ENCODE data around the gene KLK6. TPM values are rescaled to one million over a fixed set of nuclear protein-coding genes. Genes with fewer than 3 reads are reported as not detected.

KLK6 gene
- total RNA-seq, 1 donor from 2014 or later: 0.62 TPM

DNA sequence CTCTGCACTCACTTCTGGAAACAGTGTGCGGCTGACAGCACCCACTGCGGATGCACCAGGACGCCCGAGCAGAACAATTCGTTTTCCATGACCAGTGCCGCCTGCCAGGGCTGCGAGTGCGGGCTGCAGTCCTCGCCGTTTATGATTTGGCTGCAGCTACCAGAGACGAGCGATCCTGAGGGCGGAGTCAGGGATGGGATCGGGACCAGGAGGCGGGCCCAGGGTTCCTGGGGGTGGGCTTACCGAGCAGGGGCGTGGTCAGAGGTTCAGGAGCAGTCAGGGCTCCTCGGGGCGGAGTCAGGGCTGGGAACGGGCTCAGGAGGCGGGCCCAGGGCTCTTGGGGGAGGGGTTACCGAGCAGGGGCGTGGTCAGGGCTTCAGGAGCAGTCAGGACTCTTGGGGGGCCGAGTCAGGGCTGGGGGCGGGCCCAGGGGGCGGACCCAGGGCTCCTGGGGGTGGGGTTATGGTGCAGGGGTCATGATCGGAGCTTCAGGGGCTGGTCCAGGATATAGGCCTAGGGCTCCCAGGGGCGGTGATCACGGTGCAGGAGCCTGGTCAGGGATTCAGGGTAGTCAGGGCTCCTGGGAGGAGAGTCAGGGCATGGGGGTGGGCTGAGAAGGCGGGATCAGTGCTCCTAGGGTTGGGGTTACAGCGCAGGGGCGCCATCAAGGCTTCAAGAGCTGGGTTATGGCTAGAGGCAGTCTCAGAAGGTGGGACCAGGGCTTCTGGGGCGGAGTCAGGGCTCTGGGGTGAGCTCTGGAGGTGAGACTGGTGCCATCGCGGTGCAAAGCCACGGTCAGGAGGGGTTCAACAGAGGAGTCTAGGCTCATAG is 59.9 kb downstream of the KLK6 start:
- Mint-ChIP-seq H3K27me3 (peaks cover 58% of the 10 kb centered on the region), H3K4me3 (ENCODE audit: low read depth) (peak overlapping the region; percentile 24), H3K9me3 (ENCODE audit: low read depth) (no peaks in the 10 kb centered on the region), H3K27ac (no peak overlapping the region), H3K4me1 (ENCODE audit: low read depth) (peaks cover 1% of the 10 kb centered on the region), H3K36me3 (ENCODE audit: insufficient read depth) (no peaks in the 10 kb centered on the region)
- peak; percentile 63 for DNase-seq (ENCODE audit: low spot score, unreplicated experiment)
- TF ChIP-seq, protein P1, sequence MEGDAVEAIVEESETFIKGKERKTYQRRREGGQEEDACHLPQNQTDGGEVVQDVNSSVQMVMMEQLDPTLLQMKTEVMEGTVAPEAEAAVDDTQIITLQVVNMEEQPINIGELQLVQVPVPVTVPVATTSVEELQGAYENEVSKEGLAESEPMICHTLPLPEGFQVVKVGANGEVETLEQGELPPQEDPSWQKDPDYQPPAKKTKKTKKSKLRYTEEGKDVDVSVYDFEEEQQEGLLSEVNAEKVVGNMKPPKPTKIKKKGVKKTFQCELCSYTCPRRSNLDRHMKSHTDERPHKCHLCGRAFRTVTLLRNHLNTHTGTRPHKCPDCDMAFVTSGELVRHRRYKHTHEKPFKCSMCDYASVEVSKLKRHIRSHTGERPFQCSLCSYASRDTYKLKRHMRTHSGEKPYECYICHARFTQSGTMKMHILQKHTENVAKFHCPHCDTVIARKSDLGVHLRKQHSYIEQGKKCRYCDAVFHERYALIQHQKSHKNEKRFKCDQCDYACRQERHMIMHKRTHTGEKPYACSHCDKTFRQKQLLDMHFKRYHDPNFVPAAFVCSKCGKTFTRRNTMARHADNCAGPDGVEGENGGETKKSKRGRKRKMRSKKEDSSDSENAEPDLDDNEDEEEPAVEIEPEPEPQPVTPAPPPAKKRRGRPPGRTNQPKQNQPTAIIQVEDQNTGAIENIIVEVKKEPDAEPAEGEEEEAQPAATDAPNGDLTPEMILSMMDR (IDR thresholded peaks at IDR 0.05; ENCODE audit: unreplicated experiment): no peak

Other genes starting within 250 kb of the KLK6 start
- 0.20 and 0.36 TPM in 2 replicates for gene SHANK1, start 249.8 kb downstream of the KLK6 start, total RNA-seq
- gene CLEC11A, start 246.2 kb downstream of the KLK6 start, total RNA-seq: 4.7 and 5.4 TPM in 2 replicates
- not detected in 2 replicates for gene GPR32, start 199.1 kb downstream of the KLK6 start, total RNA-seq
- not detected in 2 replicates for gene ACP4, start 179.2 kb downstream of the KLK6 start, total RNA-seq
- gene KLK1, start 145.8 kb downstream of the KLK6 start, total RNA-seq: not detected in 2 replicates
- gene KLK15, start 136.0 kb downstream of the KLK6 start, total RNA-seq: not detected in 2 replicates
- not detected in 2 replicates for gene KLK3, start 114.7 kb downstream of the KLK6 start, total RNA-seq
- not detected in 2 replicates for gene KLK2, start 96.2 kb downstream of the KLK6 start, total RNA-seq
- not detected in 2 replicates for gene KLK4, start 58.2 kb downstream of the KLK6 start, total RNA-seq
- not detected in 2 replicates for gene KLK5, start 16.6 kb downstream of the KLK6 start, total RNA-seq
- gene KLK7, start 14.3 kb upstream of the KLK6 start, total RNA-seq: not detected in 2 replicates
- gene KLK8, start 32.0 kb upstream of the KLK6 start, total RNA-seq: not detected in 2 replicates
- gene KLK10, start 50.1 kb upstream of the KLK6 start, total RNA-seq: not detected in 2 replicates
- gene KLK11, start 57.0 kb upstream of the KLK6 start, total RNA-seq: not detected in 2 replicates
- gene KLK12, start 65.4 kb upstream of the KLK6 start, total RNA-seq: 0.44 and 1.0 TPM in 2 replicates
- gene KLK13, start 95.5 kb upstream of the KLK6 start, total RNA-seq: 1.1 and 1.6 TPM in 2 replicates
- 0.62 and 0.89 TPM in 2 replicates for gene KLK14, start 113.3 kb upstream of the KLK6 start, total RNA-seq
- 7.4 and 7.8 TPM in 2 replicates for gene CTU1, start 138.8 kb upstream of the KLK6 start, total RNA-seq
- gene SIGLEC9, start 155.3 kb upstream of the KLK6 start, total RNA-seq: not detected in 2 replicates
- gene SIGLEC7, start 172.7 kb upstream of the KLK6 start, total RNA-seq: not detected in 2 replicates